Vagina (tissue), 2 donors: ENCODE measurements around the gene KCTD15. TPM values are rescaled to one million over a fixed set of nuclear protein-coding genes. Genes with fewer than 3 reads are reported as not detected.

ENCODE experiments used
- DNase-seq, 2 donors: peaks; one replicate each; pipeline ENCODE4 v3.0.0-alpha.2; 2017; ENCODE audit errors: extremely low spot score in 2 of 2
- H3K27ac ChIP-seq: fragments of 200-600 bp; sonication (generic); one replicate; pipeline ENCODE4 v1.5.1; 2019
- H3K27me3 ChIP-seq: fragments of 200-600 bp; sonication (generic); one replicate; pipeline ENCODE4 v1.5.1; 2019
- H3K36me3 ChIP-seq, 2 donors: fragments of 200-600 bp; sonication (generic); one replicate each; pipeline ENCODE4 v1.5.1; 2017 to 2019
- H3K4me1 ChIP-seq: fragments of 200-600 bp; sonication (generic); one replicate; pipeline ENCODE4 v1.5.1; 2019
- H3K4me3 ChIP-seq, 2 donors: fragments of 200-600 bp; sonication (generic); 1 replicate in 1 of 2; 2 replicates in 1 of 2; pipeline ENCODE4 v1.5.1; 2016 to 2019
- H3K9me3 ChIP-seq: fragments of 200-600 bp; sonication (generic); one replicate; pipeline ENCODE4 v1.5.1; 2019
- CTCF ChIP-seq, 3 experiments: fragments of 450-650 bp in 2 of 3; fragments of 200-600 bp in 1 of 3; sonication (generic) in 1 of 3; IDR thresholded peaks; one replicate each; pipeline ENCODE4 v1.5.1; 2017 to 2019; ENCODE audit warnings: antibody characterized with exemption in 3 of 3, mild to moderate bottlenecking in 2 of 3, moderate library complexity in 2 of 3
- POLR2A ChIP-seq, 2 donors: fragments of 450-650 bp; IDR thresholded peaks; one replicate each; pipeline ENCODE4 v1.6.1; 2017; ENCODE audit warnings: antibody characterized with exemption in 2 of 2, mild to moderate bottlenecking in 2 of 2, moderate library complexity in 2 of 2
- POLR2AphosphoS5 ChIP-seq, 2 donors: sonication (generic); formaldehyde crosslinking; IDR thresholded peaks; one replicate each; pipeline ENCODE4 v1.9.0; 2017; ENCODE audit warnings: antibody characterized with exemption in 2 of 2, mild to moderate bottlenecking in 2 of 2, low read depth in 1 of 2; ENCODE audit not compliant: insufficient read depth in 1 of 2
- intact Hi-C: fragments of 100-400 bp; cut with DNase I; formaldehyde crosslinking; loops from one replicate; pipeline ENCODE4 v1.15.1; 2023
- total RNA-seq: library from RNA; depleted of rRNA; stranded (reverse); fragments of >200 nt; gene quantifications from one replicate; pipeline ENCODE4 v1.2.3, GENCODE V29; 2016

Gene KCTD15
- total RNA-seq, 1 donor from 2014 or later = 65.6 TPM

- H3K9me3 ChIP-seq = no peaks in the 10 kb centered on the region
- H3K4me3 ChIP-seq = no peak overlapping the region
- H3K36me3 ChIP-seq = no peaks in the 10 kb centered on the region
- intact Hi-C loops = loop anchor here (10.0 kb wide), 2 partner anchors 357 to 537 kb away; no protein-coding TSS in a partner anchor
- TF ChIP-seq POLR2AphosphoS5 (IDR thresholded peaks at IDR 0.05; ENCODE audit: insufficient read depth in 1 of 2, low read depth in 1 of 2) = no peak
- no peak for TF ChIP-seq POLR2A (IDR thresholded peaks at IDR 0.05)
- TF ChIP-seq CTCF (IDR thresholded peaks at IDR 0.05) = peak; percentile 38 to 72 (median 69)
- no peak overlapping the region for H3K27ac ChIP-seq
- no peak for DNase-seq
- no peaks in the 10 kb centered on the region for H3K27me3 ChIP-seq
- no peaks in the 10 kb centered on the region for H3K4me1 ChIP-seq
These were observed 25.1 kb upstream of the KCTD15 start for GRCh38 chr19:33771384-33772101.

- intact Hi-C loops = loop anchor here (10.0 kb wide), 2 partner anchors 357 to 537 kb away; no protein-coding TSS in a partner anchor
- Histone ChIP-seq H3K27ac (no peak overlapping the region), H3K27me3 (no peaks in the 10 kb centered on the region), H3K36me3 (no peaks in the 10 kb centered on the region), H3K4me1 (no peaks in the 10 kb centered on the region), H3K9me3 (no peaks in the 10 kb centered on the region), H3K4me3 (no peak overlapping the region)
- no peak for TF ChIP-seq POLR2A (IDR thresholded peaks at IDR 0.05)
- TF ChIP-seq POLR2AphosphoS5 (IDR thresholded peaks at IDR 0.05; ENCODE audit: insufficient read depth in 1 of 2, low read depth in 1 of 2) = no peak
- no peak for TF ChIP-seq CTCF (IDR thresholded peaks at IDR 0.05)
- no peak for DNase-seq
These were observed 24.4 kb upstream of the KCTD15 start for GRCh38 chr19:33772102-33772857.

GRCh38 chr19:33772858-33773180, 23.9 kb upstream of the KCTD15 start:
- H3K27ac ChIP-seq = no peak overlapping the region
- no peaks in the 10 kb centered on the region for H3K36me3 ChIP-seq
- DNase-seq = no peak
- no peaks in the 10 kb centered on the region for H3K27me3 ChIP-seq
- no peaks in the 10 kb centered on the region for H3K4me1 ChIP-seq
- intact Hi-C loops = loop anchor here (10.0 kb wide), 2 partner anchors 358 to 538 kb away; no protein-coding TSS in a partner anchor
- H3K9me3 ChIP-seq = no peaks in the 10 kb centered on the region
- TF ChIP-seq POLR2AphosphoS5 (IDR thresholded peaks at IDR 0.05; ENCODE audit: insufficient read depth in 1 of 2, low read depth in 1 of 2) (no peak), CTCF (IDR thresholded peaks at IDR 0.05) (no peak), POLR2A (IDR thresholded peaks at IDR 0.05) (no peak)
- no peak overlapping the region for H3K4me3 ChIP-seq

GRCh38 chr19:33773704-33774624, 22.7 kb upstream of the KCTD15 start:
- intact Hi-C loops = loop anchor here (10.0 kb wide), 2 partner anchors 359 to 539 kb away; no protein-coding TSS in a partner anchor
- no peak for TF ChIP-seq CTCF (IDR thresholded peaks at IDR 0.05)
- no peak for TF ChIP-seq POLR2A (IDR thresholded peaks at IDR 0.05)
- no peak for TF ChIP-seq POLR2AphosphoS5 (IDR thresholded peaks at IDR 0.05; ENCODE audit: insufficient read depth in 1 of 2, low read depth in 1 of 2)
- no peak for DNase-seq
- Histone ChIP-seq H3K27ac (no peak overlapping the region), H3K36me3 (no peaks in the 10 kb centered on the region), H3K9me3 (no peaks in the 10 kb centered on the region), H3K4me1 (peaks cover 4% of the 10 kb centered on the region), H3K4me3 (no peak overlapping the region), H3K27me3 (no peaks in the 10 kb centered on the region)
